Activated CD8-positive, alpha-beta memory T cell treated with anti-CD3 and anti-CD28 coated beads, Interleukin-2, amount 50 U/mL, for 4 hours (primary cell): ENCODE results near the gene MTG1.
"Not testable (repeated sequence)": the region's sequence is repeated elsewhere in the genome, so short reads cannot be mapped to it uniquely, and the experiment has no call there.

ENCODE experiments used
- DNase-seq: peaks from one replicate; pipeline ENCODE4 v3.0.0-alpha.2; 2020

Gene MTG1

GRCh38 chr10:133454204-133454893, 60.4 kb downstream of the MTG1 start:
- DNase-seq: no peak

- DNase-seq: no peak
These were observed 61.2 kb downstream of the MTG1 start for GRCh38 chr10:133455196-133455595.

- DNase-seq: no peak
These were observed 61.7 kb downstream of the MTG1 start for GRCh38 chr10:133455611-133456031.

- DNase-seq: no peak
These were observed 62.3 kb downstream of the MTG1 start for GRCh38 chr10:133456041-133456951.

- no peak for DNase-seq
These were observed 63.3 kb downstream of the MTG1 start for GRCh38 chr10:133457100-133457841.

- DNase-seq: no peak
These were observed 64.2 kb downstream of the MTG1 start for GRCh38 chr10:133458021-133458709.

GRCh38 chr10:133458710-133459453, 64.9 kb downstream of the MTG1 start:
- no peak for DNase-seq

GRCh38 chr10:133459454-133460207, 65.7 kb downstream of the MTG1 start:
- no peak for DNase-seq

GRCh38 chr10:133460208-133460769, 66.3 kb downstream of the MTG1 start:
- no peak for DNase-seq

GRCh38 chr10:133461027-133461426, 67.1 kb downstream of the MTG1 start:
- DNase-seq: no peak

- no peak for DNase-seq
These were observed 67.9 kb downstream of the MTG1 start for GRCh38 chr10:133461841-133462240.

GRCh38 chr10:133462512-133463305, 68.8 kb downstream of the MTG1 start:
- DNase-seq: no peak

- DNase-seq: no peak
These were observed 70.7 kb downstream of the MTG1 start for GRCh38 chr10:133464582-133465031.

GRCh38 chr10:133465191-133465949, 71.4 kb downstream of the MTG1 start:
- DNase-seq: no peak

- DNase-seq: no peak
These were observed 72.1 kb downstream of the MTG1 start for GRCh38 chr10:133465950-133466474.

- DNase-seq: no peak
These were observed 72.8 kb downstream of the MTG1 start for GRCh38 chr10:133466683-133467275.

GRCh38 chr10:133467286-133467911, 73.4 kb downstream of the MTG1 start:
- no peak for DNase-seq

- DNase-seq: not testable (repeated sequence)
These were observed 75.2 kb downstream of the MTG1 start for GRCh38 chr10:133469205-133469604.
